Stimulated activated CD8-positive, alpha-beta memory T cell treated with anti-CD3 and anti-CD28 coated beads, Interleukin-15, amount 100 ng/mL, for 24 hours (primary cell): ENCODE results near the gene TMEM204.

ENCODE experiments used
- DNase-seq: peaks from one replicate; pipeline ENCODE4 v3.0.0-alpha.2; 2020; ENCODE audit warnings: low read depth

Gene TMEM204

DNA sequence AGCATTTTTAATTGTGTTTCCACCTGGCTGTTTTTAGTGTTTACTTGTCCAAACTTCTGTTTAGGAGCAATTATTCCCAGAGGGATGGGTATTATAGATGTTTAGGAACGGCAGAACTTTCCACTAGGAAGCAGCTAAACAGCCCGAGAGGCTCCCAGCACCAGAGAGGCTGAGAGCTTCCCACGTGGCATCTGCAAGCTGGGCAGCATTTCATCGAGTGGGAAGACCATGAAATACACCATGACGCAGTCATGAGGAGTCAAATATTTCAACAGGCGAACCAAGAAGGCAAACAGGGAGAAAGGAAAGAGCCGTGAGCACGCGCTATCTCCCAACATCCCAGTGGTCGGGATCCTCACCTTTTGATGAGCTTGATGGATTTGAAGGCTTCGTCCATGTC is 24.1 kb downstream of the TMEM204 start:
- DNase-seq = no peak

DNA sequence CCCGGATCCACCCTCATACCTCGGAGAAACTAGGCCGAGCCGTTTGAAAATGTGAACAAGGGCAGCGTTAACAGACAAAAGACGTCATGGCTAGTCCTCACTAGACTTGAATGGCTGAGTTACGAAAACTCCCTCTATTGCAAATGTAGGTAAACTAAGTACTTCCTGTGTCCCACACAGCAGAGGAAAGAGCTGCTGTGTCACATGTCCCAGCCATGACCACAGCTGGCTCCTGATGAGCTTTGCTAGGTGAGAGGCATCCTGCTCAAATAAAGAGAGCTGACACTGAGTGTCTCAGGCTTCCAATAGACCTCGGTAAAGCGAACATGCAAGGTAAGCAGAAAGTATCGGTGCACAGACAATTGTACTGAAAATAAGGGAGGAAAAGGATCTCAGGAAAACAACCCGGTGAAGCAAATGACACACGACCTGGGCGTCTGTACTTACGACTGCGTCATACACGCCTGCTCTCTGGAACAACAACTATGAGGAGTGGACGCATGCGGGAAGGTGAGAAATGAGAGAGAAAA is 26.0 kb downstream of the TMEM204 start:
- no peak for DNase-seq

DNA sequence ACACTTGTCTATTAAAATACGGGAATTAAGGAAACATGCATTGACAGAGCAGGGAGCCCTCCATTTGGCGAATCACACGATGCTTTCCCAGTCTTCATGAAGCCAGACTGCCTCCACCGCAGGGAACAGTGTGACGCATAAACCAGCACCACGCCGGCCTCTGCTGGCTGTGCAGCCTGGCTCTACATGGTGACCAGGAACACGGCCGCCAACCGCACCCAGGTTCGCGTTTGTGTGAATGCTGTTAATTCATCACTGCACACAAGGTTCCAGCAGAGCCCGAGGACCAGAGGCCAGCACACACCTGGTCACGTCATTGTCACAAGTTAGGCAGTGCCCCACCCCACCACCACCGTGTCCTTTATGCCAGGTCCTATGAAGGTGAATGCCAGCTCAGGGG is 26.7 kb downstream of the TMEM204 start:
- DNase-seq = no peak

DNA sequence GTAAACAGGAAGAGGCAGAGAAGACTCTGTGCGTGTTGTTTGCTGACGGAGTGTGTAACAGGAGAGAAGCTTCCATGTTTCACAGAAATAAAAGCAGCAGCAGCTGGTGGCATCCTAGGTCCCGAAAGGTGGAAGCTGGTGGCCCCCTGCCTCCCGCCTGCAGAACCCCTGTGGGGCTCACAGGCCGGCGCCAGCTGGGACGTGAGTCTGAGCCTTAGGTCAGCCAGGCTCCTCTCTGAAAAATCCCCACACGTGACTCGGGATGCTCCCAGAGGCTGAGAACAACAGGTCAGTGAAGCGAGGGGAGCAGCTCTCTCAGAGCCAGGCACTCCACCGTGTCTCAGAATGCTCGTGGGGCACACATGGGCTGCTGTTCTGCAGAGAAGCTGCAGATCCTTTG is 27.4 kb downstream of the TMEM204 start:
- DNase-seq = no peak

DNA sequence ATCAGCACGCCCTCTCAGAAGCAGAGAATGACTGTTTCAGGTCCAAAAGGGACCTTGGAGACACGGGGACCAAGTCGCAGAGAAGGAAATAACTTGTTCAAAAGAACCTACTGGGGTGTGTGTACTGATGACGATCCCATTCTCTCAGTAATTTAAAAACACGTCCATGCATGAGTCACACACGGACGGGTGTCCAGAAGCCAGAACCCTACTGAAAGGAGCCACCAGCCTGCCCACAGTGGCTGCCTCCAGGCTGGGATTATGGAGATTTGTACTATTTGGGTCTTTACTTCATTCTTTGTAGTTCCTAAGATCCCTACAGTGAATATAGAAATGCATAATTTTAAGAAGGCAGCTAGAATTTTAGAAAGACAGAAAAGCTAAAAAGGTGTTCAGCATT is 27.8 kb downstream of the TMEM204 start:
- no peak for DNase-seq

DNA sequence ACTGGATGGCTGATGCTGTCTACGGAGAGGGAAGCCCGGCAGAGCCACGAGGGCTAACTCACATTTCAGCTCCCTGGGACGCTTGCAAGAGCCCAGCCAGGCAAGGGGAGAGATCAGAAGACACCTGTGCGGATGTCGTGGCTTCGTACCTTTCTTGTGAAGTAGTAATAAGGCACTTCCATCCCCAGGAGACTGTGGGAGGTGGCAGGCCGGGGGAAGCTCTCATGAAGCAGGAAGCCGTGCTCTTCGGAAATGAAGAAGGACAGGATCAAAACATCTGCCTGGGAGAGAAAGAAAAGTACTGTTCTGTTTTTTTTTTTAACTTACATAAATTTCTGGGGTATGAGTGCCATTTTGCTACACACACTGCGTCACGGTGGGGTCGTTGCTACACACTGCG is 28.4 kb downstream of the TMEM204 start:
- no peak for DNase-seq

DNA sequence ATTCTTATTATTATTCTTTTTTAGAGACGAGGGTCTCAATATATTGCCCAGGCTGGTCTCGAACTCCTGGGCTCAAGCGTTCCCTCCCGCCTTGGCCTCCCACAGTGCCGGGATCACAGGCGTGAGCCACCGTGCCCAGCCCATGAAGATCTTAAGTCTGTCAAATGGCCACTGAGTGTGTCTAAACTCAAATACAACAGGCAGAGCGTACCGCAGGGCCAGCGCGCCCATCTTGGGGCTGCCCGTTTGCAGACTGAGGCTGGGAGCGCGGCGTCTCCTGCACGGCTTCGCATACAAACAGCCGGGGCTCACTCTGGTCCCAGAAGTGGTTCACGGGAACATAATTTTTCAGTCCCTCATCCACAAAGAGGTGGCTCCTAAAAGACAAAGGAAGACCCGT is 30.3 kb downstream of the TMEM204 start:
- no peak for DNase-seq

DNA sequence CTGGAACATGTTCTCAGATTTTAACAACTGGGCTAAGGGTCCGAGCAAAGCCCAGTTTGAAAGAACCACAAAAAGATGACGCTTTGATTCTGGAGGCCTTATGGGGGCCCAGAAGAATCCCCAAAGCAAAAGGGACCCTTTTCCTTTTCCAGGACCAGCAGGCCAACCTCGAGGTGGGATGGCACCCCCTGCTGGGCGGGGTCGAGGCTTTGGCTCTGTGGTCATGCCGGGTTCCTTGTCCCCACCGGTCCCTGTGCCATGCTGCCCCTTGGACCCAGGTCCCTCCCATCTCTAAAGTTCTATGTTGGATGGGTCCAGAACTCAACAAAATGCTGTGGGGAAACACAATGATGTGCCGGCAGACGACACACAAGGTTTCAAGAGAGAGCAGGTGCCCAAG is 30.9 kb downstream of the TMEM204 start:
- DNase-seq = no peak

DNA sequence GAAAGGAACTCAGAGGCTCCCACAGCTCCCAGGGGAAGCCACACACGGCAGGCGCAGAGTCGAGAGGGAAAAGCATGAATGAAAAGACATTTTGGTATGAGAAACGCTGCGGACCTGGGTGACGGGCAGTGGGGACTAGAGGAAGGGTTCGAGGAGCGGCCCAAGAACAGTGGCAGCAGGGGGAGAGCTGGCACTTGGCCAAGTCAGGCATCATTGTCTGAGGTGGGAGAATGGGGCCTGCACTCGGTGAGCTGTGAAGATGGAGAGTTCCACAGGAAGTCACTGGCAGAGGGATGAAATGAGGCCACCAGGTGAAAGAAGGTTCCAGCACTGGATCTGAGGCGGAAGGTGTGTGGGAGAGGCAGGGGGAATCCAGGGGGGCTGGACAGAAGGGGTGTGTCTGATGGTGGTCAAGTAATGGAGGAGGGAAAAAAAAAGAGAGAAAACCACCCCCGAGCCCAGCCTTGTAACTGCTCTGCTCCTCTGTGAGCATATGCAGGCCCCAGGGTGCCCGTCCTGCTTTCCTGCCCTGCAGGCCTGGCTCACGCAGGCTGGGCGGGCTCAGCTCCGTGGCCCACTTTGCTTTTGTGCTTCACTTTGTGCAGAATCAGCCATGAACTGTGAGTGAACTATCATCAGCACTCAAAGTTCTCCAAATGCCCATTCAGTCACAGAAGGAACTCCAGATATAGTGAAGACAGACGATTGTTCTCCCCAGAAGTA is 31.8 kb downstream of the TMEM204 start:
- no peak for DNase-seq

DNA sequence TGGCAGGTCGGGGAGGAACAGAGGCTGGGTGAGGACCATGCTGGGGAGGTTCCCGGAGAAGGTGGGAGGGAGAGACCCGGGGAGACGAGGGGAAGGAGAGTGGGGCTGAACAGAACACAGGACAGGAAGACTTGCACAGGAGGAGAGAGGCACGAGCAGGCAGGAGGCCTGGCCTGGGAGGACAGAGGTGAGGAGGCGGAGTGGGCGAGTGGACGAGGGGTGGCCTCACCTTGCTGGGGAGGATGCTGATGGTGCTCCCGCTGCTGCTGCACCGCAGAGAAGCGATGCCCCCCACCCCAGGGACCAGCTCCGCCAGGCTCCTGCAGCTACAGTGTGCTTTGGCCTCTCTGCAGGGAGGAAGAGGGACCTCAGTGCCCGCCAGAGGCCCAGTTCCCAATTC is 34.5 kb downstream of the TMEM204 start:
- DNase-seq = no peak

DNA sequence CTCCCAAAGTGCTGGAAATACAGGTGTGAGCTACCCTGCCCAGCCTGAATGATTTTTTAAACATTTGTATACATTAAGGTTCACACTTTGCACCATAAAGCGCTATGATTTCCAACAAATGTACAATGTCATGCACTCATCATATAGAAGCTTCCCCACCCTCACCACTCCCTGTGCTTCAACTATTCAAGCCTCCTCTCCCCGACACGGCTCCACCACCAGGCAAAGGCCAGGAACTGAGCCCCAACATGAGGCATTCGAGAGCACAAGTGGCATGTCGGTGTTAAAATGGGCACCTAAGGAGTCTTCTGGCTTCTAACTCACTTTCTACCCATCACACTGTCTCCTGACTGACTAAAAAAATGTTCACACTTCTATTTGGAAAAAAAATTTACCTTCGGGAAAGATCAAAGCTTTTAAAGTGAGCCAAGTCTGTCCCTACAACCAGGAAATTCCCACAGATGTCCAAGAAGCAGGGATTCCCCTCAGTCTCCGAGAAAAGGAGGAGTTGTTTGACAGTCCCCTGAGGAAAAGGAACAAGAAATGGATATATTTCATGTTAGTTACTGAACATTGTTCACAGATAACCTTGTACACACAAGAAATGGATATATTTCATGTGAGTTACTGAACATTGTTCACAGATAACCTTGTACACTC is 37.7 kb downstream of the TMEM204 start:
- DNase-seq = no peak

DNA sequence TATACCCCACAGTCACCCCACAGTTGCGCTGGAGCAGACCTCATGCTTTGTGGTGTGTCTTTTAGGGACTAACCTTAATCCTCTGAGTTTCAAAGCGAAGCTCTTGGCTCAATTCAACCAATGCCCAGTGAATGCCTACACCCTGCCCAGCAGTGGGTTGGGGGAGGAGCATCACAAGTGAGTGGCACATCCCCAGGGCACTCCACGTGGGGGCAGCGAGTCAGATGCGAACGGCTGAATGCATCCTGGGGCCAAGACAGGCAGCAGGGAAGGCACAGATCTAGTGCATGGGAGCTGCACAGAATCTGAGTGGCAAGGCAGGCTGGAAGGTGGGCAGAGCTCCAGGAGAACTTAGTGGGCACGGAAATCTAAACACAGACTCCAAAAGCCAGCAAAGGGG is 39.2 kb downstream of the TMEM204 start:
- no peak for DNase-seq

DNA sequence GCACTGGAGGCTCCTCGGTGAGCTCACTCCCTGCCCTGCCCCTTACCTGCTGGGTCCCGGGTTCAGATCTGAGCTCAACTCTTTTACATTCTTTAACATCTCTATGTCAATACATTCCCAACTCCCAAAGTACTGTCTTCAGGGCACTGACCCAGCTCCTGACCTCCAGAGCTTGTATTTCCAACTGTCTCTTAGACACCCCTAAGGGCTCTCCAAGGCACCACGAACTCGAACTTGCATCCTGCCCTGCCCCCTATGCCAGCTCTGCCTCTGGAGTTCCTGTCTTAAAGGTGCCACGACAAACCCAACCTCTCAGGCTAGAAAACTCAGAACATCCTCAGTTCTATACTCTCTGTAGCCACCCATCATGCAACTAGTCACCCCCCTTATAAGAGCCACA is 39.8 kb downstream of the TMEM204 start:
- DNase-seq = no peak

DNA sequence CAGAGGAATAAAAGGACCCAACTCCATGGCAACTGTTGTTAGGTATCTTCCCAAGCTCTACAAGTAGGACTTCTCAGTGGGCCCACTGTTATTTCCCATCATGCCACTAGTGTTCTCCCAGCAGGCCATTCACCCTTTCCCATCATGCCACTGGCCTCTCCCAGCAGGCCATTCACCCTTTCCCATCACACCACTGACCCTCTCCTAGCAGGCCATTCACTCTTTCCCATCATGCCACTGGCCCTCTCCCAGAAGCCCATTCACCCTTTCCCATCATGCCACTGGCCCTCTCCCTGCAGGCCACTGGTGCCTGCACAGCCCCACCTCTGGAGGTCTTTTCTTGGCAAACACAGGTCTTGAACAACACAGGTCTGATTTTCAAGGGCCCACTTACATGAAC is 42.1 kb downstream of the TMEM204 start:
- DNase-seq = no peak

DNA sequence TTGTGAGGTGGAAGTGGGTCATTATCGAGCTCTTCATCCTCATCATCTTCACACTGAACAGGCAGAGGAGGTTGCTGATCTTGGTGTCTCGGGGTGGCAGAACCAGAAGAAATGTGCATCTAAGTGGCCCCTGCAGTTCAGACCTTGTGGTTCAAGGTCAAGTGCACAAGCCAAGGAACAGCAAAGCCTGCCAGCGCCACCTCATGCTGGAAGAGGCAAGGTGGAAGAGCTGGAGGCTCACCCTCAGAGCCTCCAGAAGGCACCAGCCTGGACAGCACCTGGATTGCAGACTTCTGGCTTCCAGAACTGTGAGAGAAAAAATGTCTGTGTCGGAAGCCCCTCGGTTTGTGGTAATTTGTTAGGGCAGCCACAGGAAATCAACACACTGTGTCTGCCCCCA is 45.7 kb downstream of the TMEM204 start:
- no peak for DNase-seq

DNA sequence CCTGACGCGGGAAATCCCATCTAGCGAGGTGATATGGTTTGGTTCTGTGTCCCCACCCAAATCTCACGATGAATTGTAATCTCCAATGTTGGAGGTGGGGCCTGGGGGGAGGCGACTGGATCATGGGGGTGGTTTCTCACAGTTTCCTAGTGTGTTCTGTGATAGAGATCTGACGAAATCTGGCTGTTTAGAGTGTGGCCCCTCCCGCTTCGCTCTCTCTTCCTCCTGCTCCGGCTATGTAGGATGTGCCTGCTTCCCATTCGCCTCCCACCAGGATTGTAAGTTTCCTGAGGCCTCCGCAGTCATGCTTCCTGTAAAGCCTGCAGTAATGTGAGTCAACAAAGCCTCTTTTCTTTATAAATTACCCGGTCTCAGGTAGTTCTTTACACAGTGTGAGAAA is 46.8 kb downstream of the TMEM204 start:
- no peak for DNase-seq

DNA sequence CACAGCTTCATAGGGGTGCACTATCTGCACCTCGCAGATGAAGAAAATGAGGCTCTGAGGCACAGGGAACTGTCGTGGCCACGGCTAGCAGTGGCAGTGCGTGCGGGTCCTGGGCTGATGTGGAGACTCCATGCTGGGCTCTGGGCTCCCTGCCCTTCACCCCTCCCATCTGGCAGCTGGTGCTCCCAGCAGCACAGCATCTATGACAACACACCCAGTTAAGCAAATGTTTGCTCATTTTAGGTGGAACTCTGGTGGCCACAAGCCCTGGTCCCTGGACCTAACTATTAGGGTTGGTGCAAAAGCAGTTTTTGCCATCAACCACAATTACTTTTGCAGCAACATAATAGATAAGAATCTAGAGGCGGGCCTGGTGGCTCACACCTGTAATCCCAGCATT is 47.5 kb downstream of the TMEM204 start:
- no peak for DNase-seq

DNA sequence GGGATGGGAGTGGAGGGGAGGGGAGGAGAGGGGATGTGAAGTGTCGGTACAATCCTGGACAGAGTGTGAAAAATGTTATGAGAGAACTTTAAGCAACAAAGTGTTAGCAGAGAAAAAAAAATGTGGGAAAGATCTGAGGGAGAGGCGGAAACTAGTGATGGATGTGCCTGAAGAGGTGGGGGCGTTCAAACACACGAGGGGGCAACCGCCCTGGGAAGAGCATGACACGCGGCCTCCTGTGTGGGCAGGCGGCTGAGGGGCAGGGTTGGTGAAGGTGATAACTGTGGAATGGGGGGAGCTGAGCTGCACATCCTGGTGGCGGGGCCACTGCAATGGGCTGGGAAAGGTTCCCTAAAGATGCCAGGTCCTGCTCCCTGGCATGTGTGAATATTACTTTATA is 48.3 kb downstream of the TMEM204 start:
- no peak for DNase-seq

DNA sequence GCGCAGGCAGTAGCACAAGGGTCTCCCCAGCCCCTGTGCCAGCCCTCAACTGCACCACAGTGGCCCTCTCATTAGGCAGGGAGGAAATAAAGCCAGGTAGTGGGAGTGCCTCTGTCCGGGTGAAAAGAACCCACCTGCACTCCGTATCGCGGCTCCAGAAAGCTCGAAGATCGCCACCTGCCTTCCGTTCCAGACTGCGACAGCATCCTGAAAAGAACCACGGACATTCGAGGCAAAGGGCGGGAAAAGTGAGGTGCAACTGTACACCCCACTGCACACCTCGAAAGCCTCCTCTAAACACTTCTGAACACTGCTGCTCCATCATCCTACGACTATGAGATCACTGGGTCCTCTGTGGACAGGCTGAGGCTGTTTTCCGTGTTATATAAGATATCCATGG is 49.7 kb downstream of the TMEM204 start:
- DNase-seq = no peak

DNA sequence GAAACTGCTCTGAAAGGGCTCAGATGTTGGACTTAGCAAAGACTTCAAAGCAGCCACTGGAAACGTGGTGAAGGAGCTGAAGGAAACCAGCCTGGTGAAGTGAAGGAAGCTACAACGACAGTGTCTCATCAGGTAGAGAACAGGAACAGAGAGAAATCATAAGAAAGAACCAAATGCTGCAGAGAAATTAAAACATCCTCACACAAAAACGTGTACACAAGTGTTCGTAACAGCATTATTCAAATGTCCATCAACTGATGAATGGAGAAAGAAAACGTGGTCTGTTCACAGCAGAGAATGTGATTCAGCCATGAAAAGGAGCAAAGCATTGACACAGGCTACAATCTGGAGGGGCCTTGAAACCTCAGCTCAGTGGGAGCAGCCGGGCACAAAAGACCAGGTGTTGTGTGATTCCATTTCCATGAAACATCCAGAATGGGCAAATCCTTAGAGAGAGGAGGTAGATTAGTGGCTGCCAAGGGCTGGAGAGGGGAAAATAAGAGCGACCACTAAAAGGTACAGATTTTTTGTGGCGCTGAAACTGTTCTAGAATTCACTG is 51.5 kb downstream of the TMEM204 start:
- DNase-seq = no peak

DNA sequence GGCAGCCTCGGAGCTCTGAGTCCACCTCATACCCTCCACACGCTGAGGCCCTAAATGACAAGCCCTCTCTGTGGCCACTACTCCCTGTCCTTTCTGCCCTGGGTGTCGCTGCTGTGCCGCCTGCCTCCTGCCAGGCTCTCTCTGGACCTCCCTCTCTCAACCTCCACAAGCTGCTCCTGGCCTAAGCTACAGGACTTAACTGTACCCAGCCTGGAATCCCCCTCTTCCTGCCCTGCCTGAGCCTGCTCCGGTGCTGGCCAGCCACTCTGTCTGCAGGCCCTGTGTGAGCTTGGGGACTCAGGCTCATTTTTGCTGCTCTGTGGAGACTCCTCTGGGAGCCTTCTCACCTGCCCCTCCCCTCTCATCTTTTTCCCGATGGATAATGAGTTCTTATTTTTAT is 56.9 kb downstream of the TMEM204 start:
- DNase-seq = no peak

DNA sequence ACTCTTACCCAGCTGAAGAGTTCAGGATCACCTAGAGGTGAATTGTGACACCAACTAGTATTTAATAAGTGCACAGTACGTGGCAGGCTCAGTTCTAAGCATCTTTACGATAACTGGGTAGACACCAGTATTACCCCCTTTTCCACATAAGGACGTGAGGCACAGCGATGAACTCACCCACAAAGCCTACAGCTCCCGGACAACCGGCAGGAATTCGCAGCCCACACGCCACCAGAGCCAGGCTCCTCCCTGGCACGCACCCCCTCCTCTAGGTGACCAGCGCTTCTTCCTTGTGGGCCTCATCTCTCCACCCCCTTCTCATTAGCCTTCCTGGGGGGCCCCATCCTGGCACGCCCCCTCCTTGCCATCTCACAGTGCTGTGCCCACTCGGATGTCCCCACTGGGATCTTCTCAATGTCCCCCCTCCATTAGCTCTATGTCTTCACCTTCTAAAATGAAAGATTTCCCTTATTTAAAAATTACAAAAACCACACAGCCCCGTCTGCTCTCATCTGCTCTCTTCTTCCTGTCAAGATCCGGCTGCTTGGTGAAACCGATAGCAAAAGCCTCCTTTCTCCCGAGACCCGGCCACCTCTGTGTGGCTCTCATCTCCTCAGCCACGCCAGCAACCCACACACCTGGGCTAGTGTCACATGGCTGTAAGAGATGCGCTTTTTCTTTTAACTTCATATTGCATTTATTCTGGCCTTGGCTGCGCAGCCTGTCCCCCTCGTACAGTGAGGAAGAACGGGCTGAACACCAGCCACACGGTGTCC is 57.7 kb downstream of the TMEM204 start:
- no peak for DNase-seq

DNA sequence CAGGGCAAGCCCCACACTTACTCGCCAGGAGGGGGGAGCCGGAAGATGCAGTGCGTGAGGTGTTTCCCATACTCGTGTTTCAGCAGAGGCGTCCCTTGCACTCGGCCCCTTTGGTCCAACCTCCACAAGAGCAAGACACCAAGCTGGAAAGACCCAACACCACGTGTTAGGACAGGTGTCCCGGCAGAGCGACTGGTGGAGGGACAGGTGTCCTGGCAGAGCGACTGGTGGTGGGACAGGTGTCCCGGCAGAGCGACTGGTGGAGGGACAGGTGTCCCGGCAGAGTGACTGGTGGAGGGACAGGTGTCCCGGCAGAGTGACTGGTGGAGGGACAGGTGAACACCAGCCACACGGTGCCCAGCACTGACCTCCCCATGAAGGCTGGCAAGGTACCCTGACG is 59.0 kb downstream of the TMEM204 start:
- no peak for DNase-seq
